Uterus (tissue), 2 donors: Measurements from ENCODE around the gene AP3B1.

ENCODE experiments used
- CTCF ChIP-seq, 4 experiments: fragments of 200-600 bp in 2 of 4; fragments of 450-650 bp in 2 of 4; sonication (generic) in 2 of 4; IDR thresholded peaks; one replicate each; pipeline ENCODE4 v1.5.1; 2016 to 2019; ENCODE audit warnings: antibody characterized with exemption in 4 of 4, mild to moderate bottlenecking in 2 of 4, moderate library complexity in 1 of 4
- POLR2A ChIP-seq, 2 donors: fragments of 450-650 bp; IDR thresholded peaks; one replicate each; pipeline ENCODE4 v1.6.1; 2016; ENCODE audit warnings: antibody characterized with exemption in 2 of 2, mild to moderate bottlenecking in 1 of 2, moderate library complexity in 1 of 2

- TF ChIP-seq CTCF (IDR thresholded peaks at IDR 0.05): no peak
- TF ChIP-seq POLR2A (IDR thresholded peaks at IDR 0.05): no peak
These were observed 274.8 kb downstream of the AP3B1 start for GRCh38 chr5:78019744-78020143.
